H1 (cell line): ENCODE measurements around the gene ENPEP.

ENCODE experiments used
- EP300 ChIP-seq, 2 experiments: IDR thresholded peaks; 1 replicate in 1 of 2; 2 replicates in 1 of 2; pipeline ENCODE4 v1.6.1; 2011 to 2012; ENCODE audit warnings: low read depth in 2 of 2, low read length in 2 of 2, mild to moderate bottlenecking in 2 of 2, borderline replicate concordance in 1 of 2, inconsistent platforms in 1 of 2, moderate library complexity in 1 of 2
- EZH2 ChIP-seq: fragments of 200-600 bp; sonication (generic); IDR thresholded peaks from 2 replicates; pipeline ENCODE4 v1.7.1; 2012; ENCODE audit warnings: low read depth, mild to moderate bottlenecking, moderate library complexity, low read length, inconsistent platforms; ENCODE audit not compliant: severe bottlenecking
- POLR2A ChIP-seq, 2 experiments: IDR thresholded peaks; 1 replicate in 1 of 2; 2 replicates in 1 of 2; pipeline ENCODE4 v1.6.1; 2011; ENCODE audit warnings: low read depth in 2 of 2, low read length in 2 of 2, mild to moderate bottlenecking in 2 of 2; ENCODE audit errors: control extremely low read depth in 1 of 2
- POLR2AphosphoS5 ChIP-seq: IDR thresholded peaks from 2 replicates; pipeline ENCODE4 v1.6.1; 2011; ENCODE audit warnings: low read depth, low read length
- TBP ChIP-seq: IDR thresholded peaks from 2 replicates; pipeline ENCODE4 v1.6.1; 2011; ENCODE audit warnings: low read depth, low read length, improper control_type of control experiment
- TCF12 ChIP-seq: IDR thresholded peaks from 2 replicates; pipeline ENCODE4 v1.6.1; 2011; ENCODE audit warnings: low read depth, mild to moderate bottlenecking, low read length
- TF ChIP-seq, protein P1 (sequence below): IDR thresholded peaks from 2 replicates; pipeline ENCODE4 v1.6.1; 2012; ENCODE audit warnings: low read length, inconsistent platforms
- TF ChIP-seq, protein P2 (sequence below), 3 experiments: IDR thresholded peaks; 1 replicate in 2 of 3; 2 replicates in 1 of 3; pipeline versions ENCODE4 v1.5.1 to v1.6.1; 2011; ENCODE audit warnings: low read length in 3 of 3, mild to moderate bottlenecking in 3 of 3, inconsistent platforms in 2 of 3, low read depth in 1 of 3, moderate library complexity in 1 of 3; ENCODE audit not compliant: insufficient read depth in 1 of 3; ENCODE audit errors: control extremely low read depth in 1 of 3

GRCh38 chr4:110540982-110541451, 65.1 kb downstream of the ENPEP start:
- TF ChIP-seq POLR2AphosphoS5 (no peak), EP300 (IDR thresholded peaks at IDR 0.05; ENCODE audit: borderline replicate concordance in 1 of 2, low read depth in 2 of 2, low read length in 2 of 2) (no peak), TBP (no peak), POLR2A (IDR thresholded peaks at IDR 0.05; ENCODE audit: control extremely low read depth in 1 of 2, low read depth in 2 of 2, low read length in 2 of 2) (no peak), EZH2 (no peak), TCF12 (no peak)
- TF ChIP-seq, protein P1, sequence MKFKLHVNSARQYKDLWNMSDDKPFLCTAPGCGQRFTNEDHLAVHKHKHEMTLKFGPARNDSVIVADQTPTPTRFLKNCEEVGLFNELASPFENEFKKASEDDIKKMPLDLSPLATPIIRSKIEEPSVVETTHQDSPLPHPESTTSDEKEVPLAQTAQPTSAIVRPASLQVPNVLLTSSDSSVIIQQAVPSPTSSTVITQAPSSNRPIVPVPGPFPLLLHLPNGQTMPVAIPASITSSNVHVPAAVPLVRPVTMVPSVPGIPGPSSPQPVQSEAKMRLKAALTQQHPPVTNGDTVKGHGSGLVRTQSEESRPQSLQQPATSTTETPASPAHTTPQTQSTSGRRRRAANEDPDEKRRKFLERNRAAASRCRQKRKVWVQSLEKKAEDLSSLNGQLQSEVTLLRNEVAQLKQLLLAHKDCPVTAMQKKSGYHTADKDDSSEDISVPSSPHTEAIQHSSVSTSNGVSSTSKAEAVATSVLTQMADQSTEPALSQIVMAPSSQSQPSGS, result no peak
- TF ChIP-seq, protein P2, sequence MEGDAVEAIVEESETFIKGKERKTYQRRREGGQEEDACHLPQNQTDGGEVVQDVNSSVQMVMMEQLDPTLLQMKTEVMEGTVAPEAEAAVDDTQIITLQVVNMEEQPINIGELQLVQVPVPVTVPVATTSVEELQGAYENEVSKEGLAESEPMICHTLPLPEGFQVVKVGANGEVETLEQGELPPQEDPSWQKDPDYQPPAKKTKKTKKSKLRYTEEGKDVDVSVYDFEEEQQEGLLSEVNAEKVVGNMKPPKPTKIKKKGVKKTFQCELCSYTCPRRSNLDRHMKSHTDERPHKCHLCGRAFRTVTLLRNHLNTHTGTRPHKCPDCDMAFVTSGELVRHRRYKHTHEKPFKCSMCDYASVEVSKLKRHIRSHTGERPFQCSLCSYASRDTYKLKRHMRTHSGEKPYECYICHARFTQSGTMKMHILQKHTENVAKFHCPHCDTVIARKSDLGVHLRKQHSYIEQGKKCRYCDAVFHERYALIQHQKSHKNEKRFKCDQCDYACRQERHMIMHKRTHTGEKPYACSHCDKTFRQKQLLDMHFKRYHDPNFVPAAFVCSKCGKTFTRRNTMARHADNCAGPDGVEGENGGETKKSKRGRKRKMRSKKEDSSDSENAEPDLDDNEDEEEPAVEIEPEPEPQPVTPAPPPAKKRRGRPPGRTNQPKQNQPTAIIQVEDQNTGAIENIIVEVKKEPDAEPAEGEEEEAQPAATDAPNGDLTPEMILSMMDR (IDR thresholded peaks at IDR 0.05; ENCODE audit: control extremely low read depth in 1 of 3, insufficient read depth in 1 of 3, low read depth in 1 of 3, low read length in 3 of 3), result no peak
